ENCODE results near the gene ATP12A. TPM values are rescaled to one million over a fixed set of nuclear protein-coding genes. Genes with fewer than 3 reads are reported as not detected.

ATP12A gene
- total and polyA plus RNA-seq, 4 donors = 0.39 to 0.83 (median 0.60) TPM

DNA sequence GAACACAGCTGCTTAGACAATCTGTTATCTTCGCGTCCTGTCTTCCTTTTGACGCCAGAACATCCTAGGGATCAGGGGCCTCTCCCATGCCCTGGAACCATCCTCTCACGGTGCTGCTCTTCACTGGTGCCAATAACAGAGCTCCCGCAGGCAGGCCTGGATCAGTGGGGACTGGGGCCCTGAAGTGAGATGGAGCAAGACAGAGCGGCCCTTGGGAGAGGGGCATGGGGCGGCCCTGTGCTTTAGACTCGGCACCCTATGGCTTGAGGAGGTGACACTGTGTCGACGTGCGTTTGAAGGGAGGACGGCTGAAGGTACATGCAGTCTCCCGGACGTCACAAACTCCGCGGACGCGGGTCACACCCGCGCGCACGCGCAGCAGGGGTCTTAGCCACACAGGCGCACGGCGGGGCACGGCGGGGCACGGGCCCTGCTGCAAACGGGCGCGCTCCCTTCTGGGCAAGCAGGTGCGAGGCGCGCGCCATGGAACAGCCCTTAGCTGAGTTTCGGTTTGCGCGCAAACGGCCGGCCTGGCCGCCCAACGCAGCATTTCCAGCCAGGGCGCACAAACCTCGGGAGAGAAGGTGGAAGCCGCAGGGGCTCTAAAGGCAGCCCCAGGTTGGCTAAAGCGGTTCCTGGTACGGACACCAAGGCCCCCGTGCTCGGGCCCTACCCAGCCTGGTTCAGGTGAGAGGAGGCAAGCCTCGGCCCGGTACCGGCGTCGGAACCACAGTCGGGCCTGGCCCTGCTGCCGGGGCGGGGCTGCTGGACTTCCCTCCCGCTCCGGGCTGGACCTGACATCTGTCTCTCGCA lies 67.2 kb downstream of the ATP12A start:
- peak overlapping the region; percentile 24 for H3K4me3 ChIP-seq (ENCODE audit: low read depth, low read length)
- H3K27ac ChIP-seq (ENCODE audit: low read depth, low read length) = no peak overlapping the region
- no peaks in the 10 kb centered on the region for H3K36me3 ChIP-seq (ENCODE audit: control insufficient read depth, insufficient read depth, low read length)
- no peaks in the 10 kb centered on the region for H3K9me3 ChIP-seq (ENCODE audit: control insufficient read depth, insufficient read depth, low read length)
- under 1% methylated on average over 61 of the region's 61 CpGs for WGBS (ENCODE audit: insufficient coverage)
- DNase-seq (ENCODE audit: low read depth in 4 of 6, low spot score in 6 of 6) = peak in 2 of 6 donors; percentile 55 to 77
- peaks cover 47% of the 10 kb centered on the region for H3K27me3 ChIP-seq (ENCODE audit: control insufficient read depth, insufficient read depth, low read length)
- H3K4me1 ChIP-seq (ENCODE audit: control insufficient read depth, insufficient read depth, low read length) = peaks cover 20% of the 10 kb centered on the region

- Histone ChIP-seq H3K36me3 (ENCODE audit: control insufficient read depth, insufficient read depth, low read length) (no peaks in the 10 kb centered on the region), H3K27me3 (ENCODE audit: control insufficient read depth, insufficient read depth, low read length) (peaks cover 47% of the 10 kb centered on the region), H3K27ac (ENCODE audit: low read depth, low read length) (no peak overlapping the region), H3K4me1 (ENCODE audit: control insufficient read depth, insufficient read depth, low read length) (peaks cover 20% of the 10 kb centered on the region), H3K4me3 (ENCODE audit: low read depth, low read length) (peak overlapping the region; percentile 24), H3K9me3 (ENCODE audit: control insufficient read depth, insufficient read depth, low read length) (no peaks in the 10 kb centered on the region)
- peak in 1 of 6 donors; percentile 29 for DNase-seq (ENCODE audit: low read depth in 4 of 6, low spot score in 6 of 6)
- 2% methylated on average over 8 of the region's 10 CpGs for WGBS (ENCODE audit: insufficient coverage)
Measured at GRCh38 chr13:24748061-24748400, 67.8 kb downstream of the ATP12A start.

DNA sequence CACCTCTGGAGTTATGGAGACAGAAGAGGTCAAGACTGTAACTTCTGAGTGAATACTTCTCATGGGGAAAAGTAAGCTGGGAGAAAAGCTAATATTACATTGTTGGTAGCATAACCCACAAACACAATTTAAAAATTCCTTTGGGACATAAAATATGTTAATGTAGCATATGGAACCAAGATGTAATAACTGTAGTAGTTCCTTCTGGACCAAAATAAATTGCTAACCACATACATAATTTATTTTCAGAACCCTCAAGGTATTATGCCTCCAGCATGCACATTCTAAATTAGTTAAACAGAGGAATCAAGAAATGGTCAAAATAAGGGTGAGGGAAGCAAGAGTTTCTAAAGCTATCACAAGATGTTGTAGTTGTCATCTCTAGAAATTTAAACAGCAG lies 79.0 kb downstream of the ATP12A start:
- Histone ChIP-seq H3K36me3 (ENCODE audit: control insufficient read depth, insufficient read depth, low read length) (no peaks in the 10 kb centered on the region), H3K4me1 (ENCODE audit: control insufficient read depth, insufficient read depth, low read length) (no peaks in the 10 kb centered on the region), H3K4me3 (ENCODE audit: low read depth, low read length) (no peak overlapping the region), H3K27ac (ENCODE audit: low read depth, low read length) (no peak overlapping the region), H3K27me3 (ENCODE audit: control insufficient read depth, insufficient read depth, low read length) (no peaks in the 10 kb centered on the region), H3K9me3 (ENCODE audit: control insufficient read depth, insufficient read depth, low read length) (no peaks in the 10 kb centered on the region)
- DNase-seq (ENCODE audit: low read depth in 4 of 6, low spot score in 6 of 6) = no peak

Small RNA genes within 50 kb of the gene (small RNA-seq; reads per million reads assigned to genes)
- gene RNY1P7 (ENCODE audit: low replicate concordance) = not detected

Other genes with a start within 250 kb of the ATP12A start
- gene PARP4, start 167.6 kb upstream of the ATP12A start, total RNA-seq = 10 to 100 TPM; 32.8 to 43.5 TPM
- 10 to 100 TPM; 19.6 to 22.4 TPM for gene PARP4, start 167.6 kb upstream of the ATP12A start, polyA plus RNA-seq (ENCODE audit: insufficient read length in 2 of 2)
- under 1 TPM; 0.06 to 0.10 TPM for gene RNF17, start 83.8 kb downstream of the ATP12A start, total RNA-seq
- under 1 TPM; 0.25 to 0.44 TPM for gene RNF17, start 83.8 kb downstream of the ATP12A start, polyA plus RNA-seq (ENCODE audit: insufficient read length in 2 of 2)